HUES6 (cell line): Measurements from ENCODE around the gene TENM3.

Experiments
- H3K27ac ChIP-seq: 2 replicates; pipeline ENCODE4 v1.7.0; 2013; ENCODE audit warnings: low read depth, mild to moderate bottlenecking, low read length, inconsistent platforms
- H3K27me3 ChIP-seq: 2 replicates; pipeline ENCODE4 v1.6.1; 2013; ENCODE audit warnings: low read length; ENCODE audit not compliant: control insufficient read depth, insufficient read depth
- H3K36me3 ChIP-seq: 2 replicates; pipeline ENCODE4 v1.6.1; 2013; ENCODE audit warnings: low read length; ENCODE audit not compliant: control insufficient read depth, insufficient read depth
- H3K4me1 ChIP-seq: 2 replicates; pipeline ENCODE4 v1.6.1; 2013; ENCODE audit warnings: low read length; ENCODE audit not compliant: control insufficient read depth, insufficient read depth
- H3K4me3 ChIP-seq: 2 replicates; pipeline ENCODE4 v1.5.1; 2013; ENCODE audit warnings: low read depth, low read length
- H3K9ac ChIP-seq: one replicate; pipeline ENCODE4 v1.6.1; 2013; ENCODE audit warnings: mild to moderate bottlenecking, low read length
- H3K9me3 ChIP-seq: 2 replicates; pipeline ENCODE4 v1.6.1; 2013; ENCODE audit warnings: low read depth, low read length; ENCODE audit not compliant: control insufficient read depth, insufficient read depth

TENM3 gene

GRCh38 chr4:182832352-182833120 lies 589.3 kb downstream of the TENM3 start:
- Histone ChIP-seq H3K27me3 (peaks cover 6% of the 10 kb centered on the region; the same call in 1 of the 2 replicates), H3K36me3 (no peaks in the 10 kb centered on the region), H3K9me3 (peaks cover 9% of the 10 kb centered on the region), H3K4me1 (peaks cover 6% of the 10 kb centered on the region; the same call in 1 of the 2 replicates), H3K4me3 (no peak overlapping the region), H3K9ac (no peak overlapping the region), H3K27ac (no peak overlapping the region)

GRCh38 chr4:182835006-182835740 lies 592.0 kb downstream of the TENM3 start:
- no peaks in the 10 kb centered on the region for H3K4me1 ChIP-seq
- H3K36me3 ChIP-seq = no peaks in the 10 kb centered on the region
- peaks cover 9% of the 10 kb centered on the region for H3K9me3 ChIP-seq
- no peak overlapping the region for H3K9ac ChIP-seq
- peaks cover 6% of the 10 kb centered on the region; the same call in 1 of the 2 replicates for H3K27me3 ChIP-seq
- H3K4me3 ChIP-seq = no peak overlapping the region
- H3K27ac ChIP-seq = no peak overlapping the region

- Histone ChIP-seq H3K9ac (no peak overlapping the region), H3K36me3 (no peaks in the 10 kb centered on the region), H3K4me3 (no peak overlapping the region), H3K27ac (no peak overlapping the region), H3K9me3 (no peaks in the 10 kb centered on the region), H3K4me1 (no peaks in the 10 kb centered on the region), H3K27me3 (no peaks in the 10 kb centered on the region; the same call in 1 of the 2 replicates)
Observed at GRCh38 chr4:182837831-182838230, 594.6 kb downstream of the TENM3 start.

- Histone ChIP-seq H3K36me3 (no peaks in the 10 kb centered on the region), H3K4me3 (no peak overlapping the region), H3K9me3 (no peaks in the 10 kb centered on the region), H3K27me3 (no peaks in the 10 kb centered on the region), H3K9ac (no peak overlapping the region), H3K27ac (no peak overlapping the region), H3K4me1 (no peaks in the 10 kb centered on the region; the same call in 1 of the 2 replicates)
Observed at GRCh38 chr4:182838535-182838934, 595.3 kb downstream of the TENM3 start.

- no peak overlapping the region for H3K27ac ChIP-seq
- no peak overlapping the region for H3K4me3 ChIP-seq
- H3K27me3 ChIP-seq = no peaks in the 10 kb centered on the region
- no peak overlapping the region for H3K9ac ChIP-seq
- no peaks in the 10 kb centered on the region for H3K9me3 ChIP-seq
- no peaks in the 10 kb centered on the region; the same call in 1 of the 2 replicates for H3K4me1 ChIP-seq
- no peaks in the 10 kb centered on the region for H3K36me3 ChIP-seq
Observed at GRCh38 chr4:182839256-182839655, 596.1 kb downstream of the TENM3 start.

GRCh38 chr4:182840108-182840507 lies 596.9 kb downstream of the TENM3 start:
- no peaks in the 10 kb centered on the region for H3K9me3 ChIP-seq
- no peak overlapping the region for H3K27ac ChIP-seq
- H3K4me1 ChIP-seq = no peaks in the 10 kb centered on the region; the same call in 1 of the 2 replicates
- no peaks in the 10 kb centered on the region for H3K36me3 ChIP-seq
- H3K4me3 ChIP-seq = no peak overlapping the region
- no peak overlapping the region for H3K9ac ChIP-seq
- H3K27me3 ChIP-seq = no peaks in the 10 kb centered on the region

GRCh38 chr4:182842104-182842600 lies 599.0 kb downstream of the TENM3 start:
- Histone ChIP-seq H3K9me3 (no peaks in the 10 kb centered on the region), H3K27ac (no peak overlapping the region), H3K4me1 (no peaks in the 10 kb centered on the region; the same call in 1 of the 2 replicates), H3K36me3 (no peaks in the 10 kb centered on the region), H3K27me3 (no peaks in the 10 kb centered on the region), H3K9ac (no peak overlapping the region), H3K4me3 (no peak overlapping the region)

- Histone ChIP-seq H3K9ac (no peak overlapping the region), H3K27ac (no peak overlapping the region), H3K27me3 (no peaks in the 10 kb centered on the region), H3K36me3 (no peaks in the 10 kb centered on the region), H3K4me3 (no peak overlapping the region), H3K9me3 (no peaks in the 10 kb centered on the region), H3K4me1 (peaks cover 3% of the 10 kb centered on the region; the same call in 1 of the 2 replicates)
Observed at GRCh38 chr4:182842759-182843390, 599.7 kb downstream of the TENM3 start.

- Histone ChIP-seq H3K9me3 (no peaks in the 10 kb centered on the region), H3K9ac (no peak overlapping the region), H3K27me3 (no peaks in the 10 kb centered on the region), H3K27ac (no peak overlapping the region), H3K4me3 (no peak overlapping the region), H3K36me3 (no peaks in the 10 kb centered on the region), H3K4me1 (peaks cover 3% of the 10 kb centered on the region; the same call in 1 of the 2 replicates)
Observed at GRCh38 chr4:182843808-182844325, 600.7 kb downstream of the TENM3 start.

- no peaks in the 10 kb centered on the region for H3K27me3 ChIP-seq
- H3K27ac ChIP-seq = no peak overlapping the region
- no peak overlapping the region for H3K9ac ChIP-seq
- no peaks in the 10 kb centered on the region for H3K9me3 ChIP-seq
- no peak overlapping the region for H3K4me3 ChIP-seq
- H3K4me1 ChIP-seq = peaks cover 3% of the 10 kb centered on the region; the same call in 1 of the 2 replicates
- H3K36me3 ChIP-seq = no peaks in the 10 kb centered on the region
Observed at GRCh38 chr4:182845618-182846017, 602.4 kb downstream of the TENM3 start.
